ENCODE data around the gene BLOC1S4.
"Not testable (repeated sequence)": the region's sequence is repeated elsewhere in the genome, so short reads cannot be mapped to it uniquely, and the experiment has no call there.

BLOC1S4 gene

GRCh38 chr4:6716018-6716911 lies at the start of gene BLOC1S4:
BLOC1S4 (plus strand) TSS chr4:6716174; CDS start chr4:6716210, 36 bp downstream.
- peak; percentile 93 for DNase-seq

- DNase-seq = no peak
These were observed 47.6 kb upstream of the BLOC1S4 start for GRCh38 chr4:6668391-6668790.

- DNase-seq = no peak
These were observed 44.3 kb upstream of the BLOC1S4 start for GRCh38 chr4:6671648-6672047.

GRCh38 chr4:6672131-6672530 lies 43.8 kb upstream of the BLOC1S4 start:
- no peak for DNase-seq

GRCh38 chr4:6672541-6673190 lies 43.3 kb upstream of the BLOC1S4 start:
- DNase-seq = not testable (repeated sequence)

- DNase-seq = peak; percentile 44
These were observed 42.7 kb upstream of the BLOC1S4 start for GRCh38 chr4:6673191-6673659.

- DNase-seq = peak; percentile 94
These were observed 42.1 kb upstream of the BLOC1S4 start for GRCh38 chr4:6673660-6674499.

- peak; percentile 77 for DNase-seq
These were observed 41.3 kb upstream of the BLOC1S4 start for GRCh38 chr4:6674500-6675149.

GRCh38 chr4:6676722-6677558 lies 39.0 kb upstream of the BLOC1S4 start:
- DNase-seq = peak; percentile 34

- no peak for DNase-seq
These were observed 35.5 kb upstream of the BLOC1S4 start for GRCh38 chr4:6680372-6681034.

- no peak for DNase-seq
These were observed 34.8 kb upstream of the BLOC1S4 start for GRCh38 chr4:6681191-6681590.

- DNase-seq = no peak
These were observed 32.9 kb upstream of the BLOC1S4 start for GRCh38 chr4:6682862-6683590.

GRCh38 chr4:6684656-6685055 lies 31.3 kb upstream of the BLOC1S4 start:
- no peak for DNase-seq

- no peak for DNase-seq
These were observed 29.7 kb upstream of the BLOC1S4 start for GRCh38 chr4:6686104-6686787.

GRCh38 chr4:6687947-6688878 lies 27.8 kb upstream of the BLOC1S4 start:
- DNase-seq = no peak

GRCh38 chr4:6688879-6689505 lies 27.0 kb upstream of the BLOC1S4 start:
- DNase-seq = peak; percentile 83

GRCh38 chr4:6689506-6689960 lies 26.4 kb upstream of the BLOC1S4 start:
- peak; percentile 35 for DNase-seq

- DNase-seq = no peak
These were observed 23.6 kb upstream of the BLOC1S4 start for GRCh38 chr4:6692379-6692778.
